Fibroblast of skin of left quadriceps (primary cell): Measurements from ENCODE around the gene SVOP.
"Not testable (repeated sequence)": the region's sequence is repeated elsewhere in the genome, so short reads cannot be mapped to it uniquely, and the experiment has no call there.

Experiments used
- DNase-seq, 2 experiments: peaks; one replicate each; pipeline ENCODE4 v3.0.0-alpha.2; 2013; ENCODE audit warnings: low read depth in 2 of 2

SVOP gene

DNA sequence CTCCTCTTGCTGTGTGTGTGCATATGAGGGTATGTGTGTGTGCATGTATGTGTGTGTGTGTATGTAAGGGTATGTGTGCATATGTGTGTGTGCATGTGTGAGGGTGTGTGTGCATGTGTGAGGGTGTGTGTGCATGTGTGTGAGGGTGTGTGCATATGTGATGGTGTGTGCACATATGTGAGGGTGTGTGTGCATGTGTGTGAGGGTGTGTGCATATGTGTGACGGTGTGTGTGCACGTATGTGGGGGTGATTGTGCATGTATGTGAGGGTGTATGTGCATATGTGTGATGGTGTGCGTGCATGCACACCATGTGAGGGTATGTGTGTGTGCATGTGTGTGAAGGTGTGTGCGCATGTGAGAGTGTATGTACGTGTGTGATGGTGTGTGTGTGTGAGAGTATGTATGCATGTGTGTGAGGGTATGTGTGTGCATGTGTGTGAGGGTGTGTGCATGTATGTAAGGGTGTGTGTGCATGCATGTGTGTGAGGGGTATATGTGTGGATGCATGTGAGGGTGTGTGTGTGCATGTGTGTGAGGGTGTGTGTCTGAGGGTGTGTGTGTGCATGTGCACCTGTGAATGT, 125.6 kb downstream of the SVOP start:
- DNase-seq = no peak

DNA sequence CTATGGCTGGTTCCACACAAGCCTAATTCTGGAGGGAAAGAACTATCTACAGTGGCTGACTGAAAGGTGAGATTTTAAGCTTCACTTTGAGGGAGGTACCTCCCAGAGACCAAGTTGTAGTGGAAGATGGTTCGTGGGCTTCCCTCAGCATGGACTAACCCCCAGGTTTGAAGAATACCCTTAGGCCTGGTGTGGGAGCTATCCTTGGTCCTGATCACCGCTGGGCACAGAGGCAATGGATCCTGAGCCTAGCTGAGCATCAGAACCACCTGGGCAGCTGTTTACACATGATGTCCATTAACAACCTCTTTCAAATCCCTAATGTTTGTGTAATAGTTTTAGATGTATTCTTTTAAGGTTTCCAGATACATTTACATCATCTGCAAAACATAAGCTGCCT, 130.7 kb downstream of the SVOP start:
- no peak for DNase-seq

DNA sequence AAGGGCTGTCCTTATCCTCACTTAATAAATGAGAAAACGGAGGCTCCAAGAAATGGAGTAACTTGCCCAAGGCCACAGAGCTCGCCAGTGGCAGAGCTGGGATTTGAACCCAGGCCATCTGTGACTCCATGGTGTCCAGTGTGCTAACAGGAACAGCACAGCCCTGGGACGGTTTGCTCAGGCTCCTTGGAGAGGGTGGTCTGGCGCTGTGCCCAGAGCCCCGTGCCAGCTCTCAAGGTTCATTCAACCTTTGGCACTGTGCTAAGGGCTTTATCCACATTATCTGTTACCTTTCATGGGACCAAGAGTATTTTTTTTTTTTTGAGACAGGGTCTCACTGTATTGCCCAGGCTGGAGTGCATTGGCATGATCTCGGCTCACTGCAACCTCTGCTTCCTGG, 132.8 kb downstream of the SVOP start:
- no peak for DNase-seq

DNA sequence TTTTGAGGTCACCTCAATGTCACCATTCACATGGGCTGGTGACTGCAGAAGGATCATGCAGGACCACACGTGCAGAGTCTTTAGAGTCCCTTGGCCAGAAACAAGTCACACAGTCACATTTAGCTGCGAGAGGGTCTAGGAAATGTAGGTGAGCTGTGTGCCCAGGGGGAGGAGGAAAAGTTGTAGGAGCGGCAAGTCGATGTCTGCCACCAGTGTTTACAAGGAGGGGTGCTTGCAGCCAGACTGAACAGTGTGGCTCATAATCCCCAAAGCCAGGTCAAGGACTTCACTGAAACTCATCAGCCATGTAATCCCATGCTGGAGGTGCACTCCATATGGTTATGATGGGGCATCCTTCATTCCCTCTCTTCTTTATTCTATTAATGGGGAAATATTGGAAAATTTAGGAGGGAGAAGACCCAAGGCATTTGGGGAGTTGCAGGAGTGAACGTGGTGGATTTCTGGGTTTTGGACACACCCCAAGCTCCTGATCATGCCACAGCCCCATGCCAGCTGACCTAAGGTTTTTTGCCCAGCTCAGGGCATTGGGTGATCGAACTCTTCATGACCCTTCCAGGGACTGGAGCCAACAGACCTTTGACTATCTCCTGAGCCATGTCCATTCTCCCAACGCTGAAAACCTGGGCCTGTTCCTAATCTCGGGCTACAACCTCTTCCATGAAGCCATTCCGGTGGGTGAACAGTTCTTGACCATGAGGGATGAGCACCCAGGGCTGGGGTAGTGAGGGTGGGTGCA, 133.8 kb downstream of the SVOP start:
- no peak for DNase-seq

DNA sequence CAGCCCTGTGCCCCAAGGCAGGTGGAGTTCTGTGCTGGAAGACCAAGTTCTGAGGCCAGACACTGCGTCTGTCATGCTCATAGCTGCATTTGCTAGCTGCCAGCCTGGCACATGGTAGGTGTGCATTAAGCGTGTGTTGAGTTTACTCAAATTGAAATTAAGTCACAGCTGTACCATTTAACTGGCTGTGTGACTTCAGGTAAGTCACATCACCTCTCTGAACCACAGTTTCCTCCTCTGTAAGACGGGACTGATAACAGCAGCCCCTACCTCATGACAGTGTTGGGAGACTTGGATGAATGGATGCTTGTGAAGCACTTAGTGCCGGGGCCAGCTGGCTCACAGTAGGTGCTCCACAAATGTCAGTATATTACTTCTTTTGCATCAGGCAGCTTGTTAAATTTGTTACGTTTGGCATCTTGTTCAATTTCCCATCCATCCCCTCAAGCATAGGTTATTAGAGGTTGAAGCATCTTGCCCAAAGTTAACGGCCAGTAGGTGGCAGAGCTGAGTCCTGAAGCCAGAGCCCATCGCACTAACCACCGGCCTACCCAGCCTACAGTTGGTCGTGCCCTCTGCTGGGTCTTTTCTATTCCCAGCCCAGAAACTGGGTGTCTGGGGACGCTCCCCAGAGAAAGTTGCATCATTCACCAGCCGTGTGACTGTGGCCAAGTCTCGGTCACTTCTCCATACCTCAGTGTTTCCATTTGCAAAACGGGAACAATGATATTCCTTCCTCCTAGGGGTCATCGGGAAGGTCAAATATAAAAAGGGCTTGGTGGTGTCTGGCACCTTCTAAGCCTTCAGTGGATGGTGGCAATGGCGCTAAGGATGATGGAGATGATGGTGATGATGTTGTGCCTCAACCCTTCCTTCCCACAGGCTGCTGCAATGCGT, 136.5 kb downstream of the SVOP start:
- DNase-seq = no peak

DNA sequence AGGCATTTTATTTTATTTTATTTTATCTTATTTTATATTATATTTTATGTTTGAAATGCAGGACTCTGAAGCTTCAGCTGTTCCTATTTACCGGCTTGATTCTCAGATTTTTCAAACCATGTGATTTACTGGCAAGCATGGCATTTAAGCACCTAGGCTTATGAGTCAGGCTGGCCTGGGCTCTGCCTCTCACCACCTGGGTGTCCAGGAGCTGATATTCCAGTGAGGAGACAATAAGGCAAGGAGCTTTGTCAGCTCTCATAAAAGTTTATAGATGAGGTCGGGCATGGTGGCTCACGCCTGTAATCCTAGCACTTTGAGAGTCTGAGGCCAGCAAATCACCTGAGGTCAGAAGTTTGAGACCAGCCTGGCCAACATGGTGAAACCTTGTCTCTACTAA, 138.9 kb downstream of the SVOP start:
- DNase-seq = no peak

DNA sequence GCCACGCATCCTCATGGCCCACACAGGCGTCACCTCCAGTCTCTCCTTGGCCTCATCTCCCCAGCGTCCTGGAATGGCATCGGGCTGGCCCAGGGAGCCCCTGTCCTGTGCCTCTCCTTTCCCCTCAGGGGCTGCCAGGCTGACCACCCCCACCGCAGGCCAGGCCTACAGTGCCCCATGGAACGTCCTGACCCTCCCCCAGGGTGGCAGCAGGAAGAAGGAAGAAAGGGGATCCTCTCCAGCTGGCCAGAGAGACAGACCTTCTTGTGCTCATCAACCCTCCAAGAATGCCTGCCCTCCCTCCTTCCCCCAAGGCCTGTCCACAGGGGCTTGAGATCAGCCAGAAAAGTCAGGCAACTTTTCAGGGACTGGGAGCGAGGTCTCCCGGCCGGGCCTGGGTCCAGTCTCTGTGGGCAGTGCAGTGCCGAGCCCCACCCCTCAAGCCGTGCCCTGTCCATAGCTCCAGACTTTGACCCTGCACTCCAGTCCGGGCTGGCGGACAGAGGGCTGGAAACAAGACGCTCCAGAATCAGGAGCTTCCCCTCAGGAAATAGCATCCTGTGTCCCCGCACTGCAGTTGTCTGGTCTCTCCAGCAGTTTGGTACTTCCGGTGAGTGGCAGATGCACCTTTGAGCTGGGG, 141.1 kb downstream of the SVOP start, which contains the start of gene DAO:
DAO (plus strand) TSS at position 478 of the 640 bp plus-strand sequence. CDS start 4,915 bp downstream, outside the sequence.
- DNase-seq = no peak

DNA sequence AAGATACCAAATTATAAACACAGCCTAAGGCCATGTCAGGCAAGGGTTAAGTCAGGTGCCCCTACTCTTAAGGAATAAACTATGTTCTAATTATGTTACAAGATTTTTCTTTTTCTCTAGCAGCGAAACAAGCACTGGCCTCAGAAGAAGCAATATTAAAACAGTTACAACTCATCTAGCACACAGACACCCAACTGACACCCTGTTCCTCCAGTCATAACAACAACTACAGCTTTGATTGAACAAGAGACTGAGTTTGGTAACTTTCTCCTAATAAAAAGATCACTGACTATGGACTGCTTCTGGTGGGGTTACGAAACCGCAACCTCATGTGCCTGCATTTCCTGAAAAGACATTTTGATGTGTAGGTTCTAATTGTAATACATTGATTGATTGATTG, 144.3 kb downstream of the SVOP start:
- no peak for DNase-seq

DNA sequence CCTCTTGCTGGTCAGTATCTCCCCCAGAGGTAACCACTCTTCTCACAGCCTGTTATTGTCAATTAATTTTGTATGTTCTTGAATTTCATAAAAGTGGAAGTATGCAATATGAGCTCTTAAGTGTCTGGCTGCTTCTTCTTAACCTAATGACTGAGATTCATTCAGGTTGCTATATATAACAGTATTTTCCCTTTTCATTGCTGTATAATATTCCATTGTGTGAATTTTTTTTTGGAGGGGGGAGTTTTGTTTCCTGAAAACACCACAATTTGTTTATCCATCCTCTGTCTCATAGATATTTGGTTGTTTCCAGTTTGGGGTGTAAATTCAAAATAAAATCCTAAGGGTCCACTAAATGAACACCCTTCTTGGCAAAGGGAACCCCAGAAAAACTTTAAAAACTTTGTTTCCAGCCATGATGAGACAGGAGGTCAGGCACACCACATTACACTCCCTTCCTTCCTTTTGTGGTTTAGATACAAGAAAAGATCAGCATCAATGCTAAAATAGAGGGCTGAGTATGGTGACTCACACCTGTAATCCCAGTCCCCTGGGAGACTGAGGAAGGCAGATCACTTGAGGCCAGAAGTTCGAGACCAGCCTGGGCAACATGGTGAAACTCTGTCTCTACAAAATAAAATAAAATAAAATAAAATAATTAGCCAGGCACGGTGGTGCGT, 145.0 kb downstream of the SVOP start:
- no peak for DNase-seq

DNA sequence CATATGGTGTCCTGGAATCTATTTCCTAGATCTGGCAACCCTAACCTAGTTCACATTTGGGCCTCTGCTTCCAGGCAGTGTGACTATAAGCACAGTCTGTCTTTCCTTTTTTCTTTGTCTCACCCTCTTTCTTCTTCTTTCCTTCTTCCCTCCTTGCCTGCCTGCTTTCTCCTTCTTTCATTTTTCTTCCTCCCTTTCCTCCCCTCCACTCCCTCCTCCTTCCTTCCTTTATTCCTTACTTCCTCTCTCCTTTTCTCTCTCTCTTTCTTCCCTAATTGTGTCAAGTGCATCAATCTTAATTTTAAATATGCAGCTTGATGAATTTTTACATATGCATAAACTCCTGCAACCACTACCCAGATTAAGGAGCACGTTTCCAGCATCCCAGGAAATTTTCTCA, 145.6 kb downstream of the SVOP start:
- DNase-seq = no peak

DNA sequence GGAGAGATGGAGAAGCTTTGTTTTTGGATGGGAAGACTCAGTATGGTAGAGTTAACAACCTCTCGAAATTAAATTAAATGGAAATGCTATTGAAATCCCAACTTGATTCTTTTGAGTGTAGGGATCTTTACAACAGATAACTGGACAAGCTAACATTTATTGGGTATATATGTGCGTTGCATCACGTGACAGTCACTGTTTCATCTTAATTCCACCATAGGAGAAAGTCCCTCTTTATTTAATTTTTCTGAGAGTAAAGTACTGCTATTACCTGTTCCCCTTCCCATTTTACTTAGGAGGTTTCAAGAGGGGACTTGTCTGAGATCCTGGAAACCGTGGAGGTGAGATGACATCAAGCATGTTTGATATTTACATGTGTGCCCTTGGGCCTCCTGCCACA, 152.1 kb downstream of the SVOP start:
- DNase-seq = no peak

DNA sequence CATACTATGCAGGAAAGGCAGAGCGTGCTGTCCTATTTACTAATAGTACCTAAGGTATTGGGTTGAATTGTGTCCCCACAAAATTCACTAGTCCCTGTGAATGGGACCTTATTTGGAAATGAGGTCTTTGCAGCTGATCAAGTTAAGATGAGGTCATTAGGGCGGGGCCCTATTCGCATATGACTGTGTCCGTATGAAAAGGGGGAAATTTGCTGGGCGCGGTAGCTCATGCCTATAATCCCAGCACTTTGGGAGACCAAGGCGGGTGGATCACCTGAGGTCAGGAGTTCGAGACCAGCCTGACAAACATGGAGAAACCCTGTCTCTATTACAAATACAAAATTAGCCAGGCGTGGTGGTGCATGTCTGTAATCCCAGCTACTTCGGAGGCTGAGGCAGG, 154.8 kb downstream of the SVOP start:
- DNase-seq = not testable (repeated sequence)

DNA sequence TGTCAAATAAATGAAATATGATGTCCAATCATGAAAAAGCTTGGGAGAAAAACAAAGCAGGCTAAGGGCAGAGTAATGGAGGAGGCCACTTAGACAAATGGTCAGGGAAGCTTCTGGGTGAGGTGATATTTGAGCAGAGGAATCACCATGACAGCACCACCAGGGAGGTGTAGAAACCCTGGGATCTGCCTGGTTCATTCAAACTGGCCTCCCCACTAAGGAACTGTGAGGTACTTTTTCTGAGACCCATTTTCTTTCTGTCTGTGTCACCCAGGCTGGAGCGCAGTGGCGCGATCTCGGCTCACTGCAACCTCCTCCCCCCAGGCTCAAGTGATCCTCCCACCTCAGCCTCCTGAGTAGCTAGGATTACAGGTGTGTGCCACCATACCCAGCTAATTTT, 155.7 kb downstream of the SVOP start:
- DNase-seq = no peak

DNA sequence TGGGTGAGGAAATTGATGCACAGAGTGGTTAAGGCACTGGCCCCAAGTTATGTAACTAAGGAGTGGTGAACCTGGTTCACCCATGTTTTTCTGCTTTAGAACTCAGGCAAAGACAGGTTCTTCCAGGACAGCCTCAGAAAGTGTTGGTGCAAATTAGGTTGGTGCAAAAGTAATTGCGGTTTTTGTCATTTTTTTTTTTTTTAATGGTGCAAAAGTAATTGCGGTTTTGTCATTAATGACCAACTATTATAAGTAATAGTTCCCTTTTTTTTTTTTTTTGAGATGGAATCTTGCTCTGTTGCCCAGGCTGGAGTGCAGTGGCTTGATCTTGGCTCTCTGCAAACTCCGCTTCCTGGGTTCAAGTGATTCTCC, 158.3 kb downstream of the SVOP start:
- DNase-seq = no peak

DNA sequence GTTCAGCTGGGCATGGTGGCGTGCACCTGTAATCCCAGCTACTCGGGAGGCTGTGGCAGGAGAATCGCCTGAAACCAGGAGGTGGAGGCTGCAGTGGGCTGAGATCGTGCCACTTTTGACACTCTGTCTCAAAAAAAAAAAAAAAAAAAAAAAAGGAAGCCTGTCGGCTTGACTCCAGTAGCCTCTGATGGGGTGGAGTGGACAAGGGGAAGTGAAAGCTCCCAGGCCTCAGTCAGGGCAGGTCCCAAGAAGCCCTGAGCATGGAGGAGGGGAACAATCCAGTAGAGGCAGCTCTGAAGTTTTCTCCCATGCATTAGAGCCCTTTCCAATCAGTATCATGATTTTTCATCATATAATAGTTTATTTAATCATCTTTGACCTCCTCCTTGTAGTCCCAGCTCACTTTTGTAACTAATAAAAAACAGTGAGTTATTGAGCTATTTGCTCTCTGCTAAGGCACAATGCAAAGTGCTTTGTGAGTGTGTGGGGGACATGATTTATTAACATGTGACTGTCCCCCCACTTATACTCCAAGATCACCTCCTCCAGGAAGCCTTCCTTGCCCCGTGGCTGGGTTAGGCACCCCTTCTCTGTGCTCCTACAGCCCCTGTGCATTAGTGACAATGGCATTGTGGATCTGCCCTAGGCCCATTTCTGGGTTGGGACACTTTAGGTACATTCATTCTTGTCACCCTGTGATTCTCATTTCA, 158.8 kb downstream of the SVOP start:
- DNase-seq = no peak

DNA sequence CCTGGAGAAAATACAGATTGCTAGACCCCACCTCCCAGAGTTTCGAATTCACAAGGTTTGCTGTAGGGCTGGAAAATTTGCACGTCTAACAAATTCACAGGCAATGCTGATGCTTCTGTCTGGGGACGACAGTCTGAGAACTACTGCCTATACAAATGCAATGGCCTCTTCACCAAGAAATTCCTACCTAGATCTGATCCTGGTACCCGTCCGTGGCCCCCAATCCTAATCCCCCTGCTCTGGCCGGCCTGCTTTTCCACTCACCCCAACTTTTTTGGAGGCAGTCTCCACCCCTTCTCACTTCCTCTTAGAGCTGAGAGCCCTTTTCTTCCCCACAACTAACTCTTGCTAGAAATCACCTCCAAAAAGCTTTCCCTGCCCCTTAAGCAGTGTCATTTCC, 160.4 kb downstream of the SVOP start:
- no peak for DNase-seq

DNA sequence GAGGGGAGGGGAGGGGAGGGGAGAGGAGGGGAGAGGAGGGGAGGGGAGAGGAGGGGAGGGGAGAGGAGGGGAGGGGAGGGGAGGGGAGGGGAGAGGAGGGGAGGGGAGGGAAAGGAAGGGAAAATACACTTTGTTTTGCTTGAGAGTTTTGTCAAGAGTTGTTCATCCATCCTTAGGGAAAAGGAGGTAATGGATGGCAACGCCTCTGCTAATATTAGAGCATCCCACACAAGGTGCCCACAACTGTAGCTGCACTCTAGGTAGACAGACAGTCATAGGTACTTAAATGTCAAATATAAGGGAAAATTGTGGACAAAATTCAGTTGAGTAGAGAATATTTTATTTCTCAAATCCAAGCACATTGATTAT, 161.0 kb downstream of the SVOP start:
- DNase-seq = no peak

DNA sequence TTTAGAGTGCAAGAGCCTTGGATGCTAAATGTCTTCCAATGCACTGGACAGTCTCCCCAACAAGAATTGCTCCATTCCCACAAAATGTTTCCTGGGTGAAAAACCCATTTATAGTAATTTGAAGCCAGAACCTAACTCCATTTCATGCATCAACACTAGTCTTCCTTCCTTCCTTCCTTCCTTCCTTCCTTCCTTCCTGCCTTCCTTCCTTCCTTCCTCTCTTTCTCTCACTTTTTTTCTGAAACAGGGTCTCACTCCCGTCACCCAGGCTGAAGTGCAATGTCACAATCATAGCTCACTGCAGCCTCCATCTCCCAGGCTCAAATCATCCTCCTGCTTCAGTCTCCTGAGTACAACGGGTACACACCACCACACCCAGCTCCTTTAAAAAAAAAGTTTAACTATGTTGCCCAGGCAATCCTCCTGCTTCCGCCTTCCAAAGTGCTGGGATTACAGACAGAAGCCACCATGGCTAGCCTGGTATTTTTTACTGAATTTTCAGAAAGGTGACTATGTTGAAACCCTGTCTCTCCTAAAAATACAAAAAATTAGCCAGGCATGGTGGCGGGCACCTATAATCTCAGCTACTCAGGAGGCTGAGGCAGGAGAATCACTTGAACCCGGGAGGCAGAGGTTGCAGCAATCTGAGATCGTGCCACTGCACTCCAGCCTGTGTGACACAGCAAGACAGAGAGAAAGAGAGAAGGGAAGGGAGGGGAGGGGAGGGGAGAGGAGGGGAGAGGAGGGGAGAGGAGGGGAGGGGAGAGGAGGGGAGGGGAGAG, 161.5 kb downstream of the SVOP start:
- not testable (repeated sequence) for DNase-seq

DNA sequence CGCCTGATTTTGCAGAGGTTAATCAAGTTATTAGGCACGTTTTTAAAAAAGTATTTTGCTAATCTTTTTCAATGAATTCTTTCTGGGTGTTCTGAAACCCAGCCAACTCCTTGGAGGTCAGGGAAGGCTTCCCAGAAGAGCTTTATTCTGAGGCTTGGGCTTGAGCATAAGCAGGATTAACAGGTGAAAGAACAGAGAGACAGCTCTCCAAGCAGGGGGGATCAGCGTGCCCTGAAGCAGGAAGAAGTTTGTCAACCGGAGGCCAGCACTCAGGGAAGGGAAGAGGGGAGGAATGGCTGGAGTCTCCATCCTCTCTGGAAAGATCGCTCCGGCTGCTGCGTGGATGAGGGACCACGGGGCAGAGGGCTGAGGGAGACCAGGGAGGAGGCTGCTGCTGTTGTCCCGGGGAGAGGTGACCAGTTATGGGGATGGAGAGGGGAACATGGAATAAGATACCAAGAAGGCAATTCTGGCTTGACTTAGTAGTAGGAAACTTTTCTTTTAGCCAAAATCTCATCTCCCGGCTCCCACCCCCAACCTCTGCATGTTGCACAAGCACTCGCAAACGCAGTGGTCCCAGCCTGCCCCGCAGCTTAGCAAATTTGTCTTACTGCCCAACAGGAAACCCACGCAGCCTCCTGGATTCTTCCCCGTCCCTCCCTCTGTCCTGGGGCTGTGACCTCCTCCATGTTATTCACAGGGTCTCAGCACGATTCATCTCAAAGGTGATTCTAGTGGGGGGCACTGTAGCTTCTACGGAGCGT, 162.4 kb downstream of the SVOP start:
- DNase-seq = no peak
